Uterus (tissue), 2 donors: Measurements from ENCODE around the gene CDKAL1.

ENCODE experiments used
- CTCF ChIP-seq, 4 experiments: fragments of 200-600 bp in 2 of 4; fragments of 450-650 bp in 2 of 4; sonication (generic) in 2 of 4; IDR thresholded peaks; one replicate each; pipeline ENCODE4 v1.5.1; 2016 to 2019; ENCODE audit warnings: antibody characterized with exemption in 4 of 4, mild to moderate bottlenecking in 2 of 4, moderate library complexity in 1 of 4
- POLR2A ChIP-seq, 2 donors: fragments of 450-650 bp; IDR thresholded peaks; one replicate each; pipeline ENCODE4 v1.6.1; 2016; ENCODE audit warnings: antibody characterized with exemption in 2 of 2, mild to moderate bottlenecking in 1 of 2, moderate library complexity in 1 of 2

GRCh38 chr6:20538907-20539306, 4.7 kb downstream of the CDKAL1 start:
- TF ChIP-seq CTCF (IDR thresholded peaks at IDR 0.05) (no peak), POLR2A (IDR thresholded peaks at IDR 0.05) (no peak)
